HEK293 (cell line): ENCODE results near the gene AQP6.

Experiments used
- CTCF ChIA-PET: fragments of 350-600 bp; formaldehyde crosslinking; extraction: SDS; loops from one replicate; lab custom pipeline; 2021; ENCODE audit warnings: antibody characterized with exemption; lab: Yijun Ruan, JAX
- POLR2A ChIA-PET: fragments of 300-600 bp; formaldehyde crosslinking; extraction: SDS; loops from one replicate; lab custom pipeline; 2020; ENCODE audit warnings: antibody characterized with exemption, inconsistent platforms; lab: Yijun Ruan, JAX
- H3K27ac ChIP-seq: fragments of 200-500 bp; sonication (Bioruptor generic); 2 replicates; pipeline ENCODE4 v1.5.1; 2014; ENCODE audit warnings: low read depth, low read length, control low read depth, inconsistent platforms; ENCODE audit errors: extremely low read depth
- H3K36me3 ChIP-seq, 2 experiments: fragments of 200-500 bp in 1 of 2; sonication (Bioruptor generic) in 1 of 2; 1 replicate in 1 of 2; 2 replicates in 1 of 2; pipeline ENCODE4 v1.5.1; 2014 to 2017; ENCODE audit warnings: inconsistent platforms in 2 of 2, low read length in 2 of 2; ENCODE audit not compliant: control insufficient read depth in 2 of 2, insufficient read depth in 1 of 2
- H3K4me1 ChIP-seq: fragments of 200-500 bp; sonication (Bioruptor generic); 2 replicates; pipeline ENCODE4 v1.5.1; 2014; ENCODE audit warnings: mild to moderate bottlenecking, low read length, inconsistent platforms; ENCODE audit not compliant: control insufficient read depth, insufficient read depth
- H3K4me3 ChIP-seq: 2 replicates; pipeline ENCODE4 v1.5.1; 2011; ENCODE audit warnings: low read depth, mild to moderate bottlenecking, control low read depth, low read length, moderate library complexity
- H3K9me3 ChIP-seq: fragments of 200-500 bp; sonication (Bioruptor generic); 2 replicates; pipeline ENCODE4 v1.5.1; 2014; ENCODE audit warnings: low read depth, low read length, inconsistent platforms; ENCODE audit not compliant: control insufficient read depth, insufficient read depth
- KLF1 ChIP-seq: fragments of 450-650 bp; formaldehyde crosslinking; IDR thresholded peaks from 2 replicates; pipeline ENCODE4 v1.5.1; 2016; ENCODE audit warnings: missing biosample characterization, missing genetic modification characterization
- KLF10 ChIP-seq: fragments of 450-650 bp; IDR thresholded peaks from 2 replicates; pipeline ENCODE4 v1.5.1; 2018; ENCODE audit warnings: missing biosample characterization, mild to moderate bottlenecking, missing genetic modification characterization
- OSR2 ChIP-seq: fragments of 450-650 bp; formaldehyde crosslinking; IDR thresholded peaks from 2 replicates; pipeline ENCODE4 v1.5.1; 2016; ENCODE audit warnings: missing biosample characterization, missing genetic modification characterization
- PBX3 ChIP-seq: sonication (generic); formaldehyde crosslinking; IDR thresholded peaks from 2 replicates; pipeline ENCODE4 v1.8.1; 2022; ENCODE audit warnings: mild to moderate bottlenecking, moderate library complexity, missing genetic modification reagents
- PRDM6 ChIP-seq: fragments of 450-650 bp; formaldehyde crosslinking; IDR thresholded peaks from 2 replicates; pipeline ENCODE4 v1.5.1; 2017; ENCODE audit warnings: missing biosample characterization, missing genetic modification characterization
- YY2 ChIP-seq: fragments of 450-650 bp; formaldehyde crosslinking; IDR thresholded peaks from 2 replicates; pipeline ENCODE4 v1.5.1; 2016; ENCODE audit warnings: missing biosample characterization, missing genetic modification characterization
- ZBTB49 ChIP-seq: fragments of 450-650 bp; formaldehyde crosslinking; IDR thresholded peaks from 2 replicates; pipeline ENCODE4 v1.5.1; 2016; ENCODE audit warnings: missing biosample characterization, missing genetic modification characterization, low read depth
- ZNF214 ChIP-seq: fragments of 450-650 bp; formaldehyde crosslinking; IDR thresholded peaks from 2 replicates; pipeline ENCODE4 v1.5.1; 2017; ENCODE audit warnings: missing biosample characterization, mild to moderate bottlenecking, missing genetic modification characterization, borderline replicate concordance
- ZNF239 ChIP-seq: fragments of 450-650 bp; formaldehyde crosslinking; IDR thresholded peaks from 2 replicates; pipeline ENCODE4 v1.5.1; 2016; ENCODE audit warnings: missing biosample characterization, missing genetic modification characterization
- ZNF292 ChIP-seq: fragments of 450-650 bp; formaldehyde crosslinking; IDR thresholded peaks from 2 replicates; pipeline ENCODE4 v1.5.1; 2016; ENCODE audit warnings: low read depth, missing biosample characterization, missing genetic modification characterization, borderline replicate concordance
- ZNF426 ChIP-seq: fragments of 450-650 bp; formaldehyde crosslinking; IDR thresholded peaks from 2 replicates; pipeline ENCODE4 v1.5.1; 2017; ENCODE audit warnings: missing biosample characterization, missing genetic modification characterization, mild to moderate bottlenecking, inconsistent platforms, moderate library complexity
- ZNF449 ChIP-seq: fragments of 450-650 bp; formaldehyde crosslinking; IDR thresholded peaks from 2 replicates; pipeline ENCODE4 v1.5.1; 2017; ENCODE audit warnings: missing biosample characterization, mild to moderate bottlenecking, missing genetic modification characterization, moderate library complexity
- ZNF555 ChIP-seq: fragments of 450-650 bp; formaldehyde crosslinking; conservative IDR thresholded peaks from 2 replicates; pipeline ENCODE4 v1.5.1; 2017; ENCODE audit warnings: missing biosample characterization, mild to moderate bottlenecking, missing genetic modification characterization, inconsistent platforms
- ZNF692 ChIP-seq: fragments of 450-650 bp; formaldehyde crosslinking; IDR thresholded peaks from 2 replicates; pipeline ENCODE4 v1.5.1; 2016; ENCODE audit warnings: missing biosample characterization, missing genetic modification characterization
- ZNF707 ChIP-seq: fragments of 450-650 bp; formaldehyde crosslinking; IDR thresholded peaks from 2 replicates; pipeline ENCODE4 v1.5.1; 2016; ENCODE audit warnings: missing biosample characterization, missing genetic modification characterization
- ZSCAN30 ChIP-seq: fragments of 450-650 bp; IDR thresholded peaks from 2 replicates; pipeline ENCODE4 v1.5.1; 2018; ENCODE audit warnings: missing biosample characterization, mild to moderate bottlenecking, missing genetic modification characterization, moderate library complexity

The AQP6 gene

GRCh38 chr12:50003595-50003994 is 30.8 kb downstream of the AQP6 start:
- ChIA-PET CTCF (interaction anchor here (0.6 to 2.7 kb wide), 5 partner anchors 14 to 136 kb away, joined by 3 to 11 read pairs (median 6); no protein-coding TSS in a partner anchor), POLR2A (interaction anchor here (1.2 kb wide), 1 partner anchor 22 kb away, joined by 5 read pairs; the partner anchor contains the start of gene RACGAP1)
- Histone ChIP-seq H3K4me1 (no peaks in the 10 kb centered on the region), H3K36me3 (peaks cover 69 to 89% of the 10 kb centered on the region in 2 experiments), H3K27ac (no peak overlapping the region), H3K9me3 (no peaks in the 10 kb centered on the region), H3K4me3 (no peak overlapping the region)
- TF ChIP-seq PRDM6 (0 out of 2 replicates have a peak, but pooled peaks have one; percentile 12), KLF10 (tag by site-specific recombination) (no peak), YY2 (tag by site-specific recombination) (no peak)

GRCh38 chr12:50004696-50005095 is 31.9 kb downstream of the AQP6 start:
- H3K27ac ChIP-seq = no peak overlapping the region
- POLR2A ChIA-PET = no interaction called here
- H3K4me3 ChIP-seq = no peak overlapping the region
- CTCF ChIA-PET = interaction anchor here (0.6 to 2.8 kb wide), 6 partner anchors 34 to 137 kb away, joined by 4 to 11 read pairs (median 8); no protein-coding TSS in a partner anchor
- peaks cover 65 to 87% of the 10 kb centered on the region in 2 experiments for H3K36me3 ChIP-seq
- no peaks in the 10 kb centered on the region for H3K9me3 ChIP-seq
- H3K4me1 ChIP-seq = no peaks in the 10 kb centered on the region
- TF ChIP-seq ZNF239 = no peak
- no peak for TF ChIP-seq ZNF292 (tag by site-specific recombination)
- TF ChIP-seq ZNF707 (tag by site-specific recombination) = no peak
- TF ChIP-seq PBX3 (CRISPR knock-in tag) = no peak
- no peak for TF ChIP-seq ZSCAN30 (tag by site-specific recombination)
- no peak for TF ChIP-seq KLF1 (tag by site-specific recombination)
- TF ChIP-seq ZNF555 (tag by site-specific recombination) = no peak
- no peak for TF ChIP-seq ZBTB49 (tag by site-specific recombination)
- no peak for TF ChIP-seq YY2 (tag by site-specific recombination)
- no peak for TF ChIP-seq ZNF426 (tag by site-specific recombination)
- no peak for TF ChIP-seq ZNF692 (tag by site-specific recombination)
- no peak for TF ChIP-seq ZNF214

GRCh38 chr12:50005175-50005574 is 32.4 kb downstream of the AQP6 start:
- no peaks in the 10 kb centered on the region for H3K9me3 ChIP-seq
- no peak overlapping the region for H3K4me3 ChIP-seq
- H3K36me3 ChIP-seq = peaks cover 63 to 86% of the 10 kb centered on the region in 2 experiments
- H3K4me1 ChIP-seq = no peaks in the 10 kb centered on the region
- POLR2A ChIA-PET = interaction anchor here (0.6 to 1.5 kb wide), 2 partner anchors 13 to 20 kb away, joined by 3 to 5 read pairs; partner anchors contain the start of gene RACGAP1
- no peak overlapping the region for H3K27ac ChIP-seq
- TF ChIP-seq ZNF449 (tag by site-specific recombination) (no peak), OSR2 (tag by site-specific recombination) (no peak)
- TF ChIP-seq, all 188 proteins: peak for 0
- CTCF ChIA-PET = interaction anchor here (0.6 to 2.8 kb wide), 5 partner anchors 36 to 138 kb away, joined by 4 to 11 read pairs (median 6); no protein-coding TSS in a partner anchor
